ENCODE measurements around the gene TBX21. TPM values are rescaled to one million over a fixed set of nuclear protein-coding genes. Genes with fewer than 3 reads are reported as not detected.
"Not testable (repeated sequence)": the region's sequence is repeated elsewhere in the genome, so short reads cannot be mapped to it uniquely, and the experiment has no call there.

The TBX21 gene
- total RNA-seq, 1 donor from 2014 or later = 0.32 TPM

DNA sequence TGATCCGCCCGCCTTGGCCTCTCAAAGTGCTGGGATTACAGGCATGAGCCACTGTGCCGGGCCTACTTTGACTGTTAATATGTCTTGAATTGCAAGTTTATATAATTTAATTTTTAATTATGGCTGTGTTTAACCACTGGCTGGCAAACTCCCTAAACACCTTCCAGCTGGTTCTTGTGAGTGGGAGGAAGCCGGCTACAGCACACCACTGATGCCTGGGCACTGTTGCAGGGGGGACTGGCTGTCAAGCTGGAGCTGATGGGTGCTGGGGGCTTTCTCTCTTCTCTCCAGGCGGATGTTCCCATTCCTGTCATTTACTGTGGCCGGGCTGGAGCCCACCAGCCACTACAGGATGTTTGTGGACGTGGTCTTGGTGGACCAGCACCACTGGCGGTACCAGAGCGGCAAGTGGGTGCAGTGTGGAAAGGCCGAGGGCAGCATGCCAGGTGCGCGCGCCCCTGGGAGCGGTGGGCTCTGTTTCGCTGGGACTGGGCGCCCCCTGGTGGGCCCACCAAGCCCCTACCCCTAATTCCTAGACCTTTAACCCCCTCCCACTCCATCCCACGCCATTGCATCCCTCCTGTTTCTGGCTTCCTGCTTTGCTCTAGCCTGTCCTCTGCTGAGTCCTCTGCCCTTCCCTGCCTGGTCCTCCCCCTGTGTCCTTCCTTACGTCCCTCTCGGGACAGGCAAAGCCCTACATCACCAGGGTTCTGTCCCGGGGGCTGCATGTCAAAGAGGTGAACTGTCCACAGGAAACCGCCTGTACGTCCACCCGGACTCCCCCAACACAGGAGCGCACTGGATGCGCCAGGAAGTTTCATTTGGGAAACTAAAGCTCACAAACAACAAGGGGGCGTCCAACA, 9.5 kb downstream of the TBX21 start:
- no peak for ATAC-seq (ENCODE audit: poor library complexity)
- intact Hi-C loops (cut with DNase I) = no loop called here
- no peak for DNase-seq

DNA sequence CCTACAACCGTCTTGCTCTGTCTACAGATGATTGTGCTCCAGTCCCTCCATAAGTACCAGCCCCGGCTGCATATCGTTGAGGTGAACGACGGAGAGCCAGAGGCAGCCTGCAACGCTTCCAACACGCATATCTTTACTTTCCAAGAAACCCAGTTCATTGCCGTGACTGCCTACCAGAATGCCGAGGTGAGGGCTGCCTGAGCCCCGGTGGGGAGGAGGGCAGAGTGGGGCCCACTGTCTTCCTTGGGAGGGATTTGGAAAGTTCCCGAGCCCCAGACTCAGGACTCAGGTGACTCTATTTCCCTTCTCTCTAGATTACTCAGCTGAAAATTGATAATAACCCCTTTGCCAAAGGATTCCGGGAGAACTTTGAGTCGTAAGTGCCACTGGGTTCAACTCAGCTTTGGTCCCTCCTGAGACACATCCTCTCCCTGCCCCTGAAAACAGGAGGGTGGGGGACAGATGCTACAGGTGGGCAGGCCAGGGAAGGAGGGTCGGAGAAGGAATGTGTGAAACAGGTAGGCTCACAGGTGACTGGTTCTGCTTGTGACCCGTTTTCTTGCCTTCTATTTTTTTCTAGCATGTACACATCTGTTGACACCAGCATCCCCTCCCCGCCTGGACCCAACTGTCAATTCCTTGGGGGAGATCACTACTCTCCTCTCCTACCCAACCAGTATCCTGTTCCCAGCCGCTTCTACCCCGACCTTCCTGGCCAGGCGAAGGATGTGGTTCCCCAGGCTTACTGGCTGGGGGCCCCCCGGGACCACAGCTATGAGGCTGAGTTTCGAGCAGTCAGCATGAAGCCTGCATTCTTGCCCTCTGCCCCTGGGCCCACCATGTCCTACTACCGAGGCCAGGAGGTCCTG, 11.4 kb downstream of the TBX21 start:
- no peak for DNase-seq
- intact Hi-C loops (cut with DNase I) = no loop called here
- ATAC-seq (ENCODE audit: poor library complexity) = no peak

- ATAC-seq (ENCODE audit: poor library complexity) = no peak
- intact Hi-C loops (cut with DNase I) = no loop called here
- no peak for DNase-seq
Measured at GRCh38 chr17:47745037-47745380, 12.0 kb downstream of the TBX21 start.

- ATAC-seq (ENCODE audit: poor library complexity) (no peak), DNase-seq (no peak)
- intact Hi-C loops (cut with DNase I) = no loop called here
Measured at GRCh38 chr17:47751471-47751870, 18.4 kb downstream of the TBX21 start.

DNA sequence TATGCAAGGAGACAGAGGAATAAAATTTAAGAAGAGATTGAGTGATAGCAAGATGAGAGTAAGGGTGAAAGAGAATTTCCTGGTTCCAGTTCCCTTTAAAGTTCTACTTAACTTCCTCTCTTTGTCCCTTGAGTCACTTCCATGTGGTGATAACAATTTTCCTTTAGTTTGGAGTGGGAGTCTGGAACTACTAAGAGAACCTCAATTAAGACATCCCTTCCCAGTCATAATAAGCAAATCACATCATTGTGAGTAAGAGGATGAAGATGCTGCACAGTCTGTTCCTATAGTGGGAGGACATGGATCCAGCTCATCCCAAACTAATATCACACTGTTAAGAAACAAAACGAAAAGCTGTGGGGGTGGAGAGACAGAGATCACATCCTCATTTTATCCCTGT, 24.4 kb downstream of the TBX21 start:
- ATAC-seq (ENCODE audit: poor library complexity) (no peak), DNase-seq (no peak)
- intact Hi-C loops (cut with DNase I) = no loop called here

DNA sequence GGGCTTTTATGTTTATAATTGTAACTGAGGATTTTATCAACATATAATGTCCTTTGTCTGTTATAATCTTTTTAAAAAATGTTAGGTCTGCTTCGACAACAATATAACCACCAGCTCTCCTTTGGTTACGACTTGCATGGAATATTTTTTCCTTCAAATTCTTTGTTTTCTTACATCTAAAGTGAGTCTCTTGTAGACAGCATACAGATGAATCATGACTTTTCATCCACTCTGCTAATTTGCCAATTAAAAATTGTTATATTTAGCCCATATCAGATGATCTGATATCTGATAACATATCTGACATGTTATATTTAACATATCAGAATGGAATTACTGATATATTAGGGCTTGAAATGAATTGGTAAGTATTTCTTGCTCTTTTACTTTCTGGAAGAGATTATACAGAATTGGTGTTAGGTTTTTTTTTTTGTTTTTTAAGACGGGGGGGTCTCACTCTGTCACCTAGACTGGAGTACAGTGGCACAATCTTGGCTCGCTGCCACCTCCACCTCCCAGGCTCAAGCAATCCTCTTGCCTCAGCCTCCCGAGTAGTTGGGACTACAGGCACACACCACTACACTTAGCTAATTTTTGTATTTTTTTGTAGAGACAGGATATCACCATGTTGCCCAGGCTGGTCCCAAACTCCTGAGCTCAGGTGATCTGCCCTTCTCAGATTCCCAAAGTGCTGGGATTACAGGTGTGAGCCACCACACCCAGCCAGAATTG, 27.5 kb downstream of the TBX21 start:
- ATAC-seq (ENCODE audit: poor library complexity) (no peak), DNase-seq (no peak)
- intact Hi-C loops (cut with DNase I) = no loop called here

GRCh38 chr17:47762728-47763127, 29.7 kb downstream of the TBX21 start:
- ATAC-seq (ENCODE audit: poor library complexity) (no peak), DNase-seq (no peak)
- intact Hi-C loops (cut with DNase I) = no loop called here

GRCh38 chr17:47763913-47764582, 31.0 kb downstream of the TBX21 start:
- no peak for DNase-seq
- intact Hi-C loops (cut with DNase I) = no loop called here

GRCh38 chr17:47773649-47774048, 40.6 kb downstream of the TBX21 start:
- ATAC-seq (ENCODE audit: poor library complexity); intact Hi-C loops (cut with DNase I): not testable (repeated sequence)
- peak; percentile 65 for DNase-seq

More at GRCh38 chr17:47763913-47764582, 31.0 kb downstream of the TBX21 start:
- ATAC-seq (ENCODE audit: poor library complexity) = no peak

DNA sequence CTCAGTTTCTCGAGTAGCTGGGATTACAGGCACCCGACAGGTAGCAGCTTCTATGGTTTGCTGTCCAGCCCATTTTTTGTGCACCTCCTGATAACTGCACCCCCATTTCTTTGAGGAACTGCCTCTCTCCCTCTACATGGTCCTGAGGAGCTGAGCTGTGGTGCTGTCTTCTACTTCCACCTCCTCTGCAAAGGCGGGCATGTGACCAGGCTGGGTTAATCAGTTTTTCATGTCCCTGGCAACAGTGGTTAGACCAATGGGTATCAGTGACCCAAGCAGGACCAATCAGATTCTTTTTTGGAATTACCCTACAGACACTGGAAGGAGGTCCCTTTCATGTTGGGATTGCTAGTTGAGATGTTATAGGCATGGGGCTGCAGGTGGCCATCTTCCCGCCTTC, 41.3 kb downstream of the TBX21 start:
- intact Hi-C loops (cut with DNase I) = no loop called here
- DNase-seq = no peak
- ATAC-seq (ENCODE audit: poor library complexity) = no peak

DNA sequence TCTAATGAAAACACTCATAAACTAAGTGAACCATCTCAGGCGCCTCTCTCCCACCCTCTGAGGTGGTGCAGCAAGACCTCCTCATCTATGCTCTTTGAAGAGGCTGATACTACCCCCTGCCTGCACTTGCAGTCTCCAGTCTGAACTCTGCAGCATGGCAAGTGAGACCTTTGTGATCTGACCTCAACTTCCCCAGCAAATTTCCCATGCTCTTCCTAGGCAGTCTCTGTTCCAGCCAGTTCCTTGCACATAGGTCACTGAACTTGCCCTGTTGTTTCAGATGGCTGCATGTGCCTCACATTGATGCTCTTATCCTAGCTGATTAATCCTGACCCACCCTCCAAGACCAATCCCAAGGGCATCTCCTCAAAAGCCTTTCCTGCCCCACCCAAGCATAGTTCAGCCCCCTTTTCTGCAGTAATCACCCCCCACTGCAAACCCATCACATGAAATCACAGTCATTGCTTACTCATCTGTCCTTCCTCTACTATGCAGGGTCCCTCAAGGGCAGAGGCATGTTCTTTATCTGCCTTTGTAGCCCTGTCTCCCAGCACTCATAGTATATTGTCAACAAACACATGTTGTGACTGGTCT, 42.0 kb downstream of the TBX21 start:
- ATAC-seq (ENCODE audit: poor library complexity) (no peak), DNase-seq (no peak)
- intact Hi-C loops (cut with DNase I) = no loop called here

GRCh38 chr17:47776330-47777197, 43.5 kb downstream of the TBX21 start:
- intact Hi-C loops (cut with DNase I) = no loop called here

DNA sequence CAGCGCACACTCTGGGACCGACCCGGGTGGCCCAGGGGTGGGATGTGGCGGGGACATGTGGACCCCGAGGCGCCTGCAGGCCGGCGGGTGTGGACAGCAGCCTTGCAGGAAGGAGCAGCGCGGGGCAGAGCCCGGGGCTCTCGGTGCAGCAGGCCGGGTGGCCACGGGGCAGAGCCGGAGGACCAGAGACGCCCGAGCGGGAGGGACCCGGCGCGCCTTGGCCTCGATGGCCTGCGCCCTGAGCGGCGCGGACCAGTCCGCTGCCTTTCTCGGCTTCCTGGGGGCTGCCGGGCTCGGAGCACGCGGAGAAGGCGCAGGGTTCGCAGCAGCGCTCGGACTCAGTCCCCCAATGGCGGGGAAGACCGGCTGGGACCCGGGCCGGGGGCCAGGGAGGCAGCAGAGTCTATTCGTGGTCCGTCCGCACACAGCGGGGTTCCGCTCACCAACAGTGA, 45.2 kb downstream of the TBX21 start:
- intact Hi-C loops (cut with DNase I) = no loop called here
- ATAC-seq (ENCODE audit: poor library complexity) (no peak), DNase-seq (no peak)

More at GRCh38 chr17:47776330-47777197, 43.5 kb downstream of the TBX21 start:
- ATAC-seq (ENCODE audit: poor library complexity) (peak; percentile 60), DNase-seq (no peak)

GRCh38 chr17:47781397-47781796, 48.4 kb downstream of the TBX21 start:
- ATAC-seq (ENCODE audit: poor library complexity) = no peak
- DNase-seq = no peak
- intact Hi-C loops (cut with DNase I) = no loop called here

GRCh38 chr17:47785538-47786123, 52.6 kb downstream of the TBX21 start:
- intact Hi-C loops (cut with DNase I) = no loop called here
- no peak for ATAC-seq (ENCODE audit: poor library complexity)
- no peak for DNase-seq

DNA sequence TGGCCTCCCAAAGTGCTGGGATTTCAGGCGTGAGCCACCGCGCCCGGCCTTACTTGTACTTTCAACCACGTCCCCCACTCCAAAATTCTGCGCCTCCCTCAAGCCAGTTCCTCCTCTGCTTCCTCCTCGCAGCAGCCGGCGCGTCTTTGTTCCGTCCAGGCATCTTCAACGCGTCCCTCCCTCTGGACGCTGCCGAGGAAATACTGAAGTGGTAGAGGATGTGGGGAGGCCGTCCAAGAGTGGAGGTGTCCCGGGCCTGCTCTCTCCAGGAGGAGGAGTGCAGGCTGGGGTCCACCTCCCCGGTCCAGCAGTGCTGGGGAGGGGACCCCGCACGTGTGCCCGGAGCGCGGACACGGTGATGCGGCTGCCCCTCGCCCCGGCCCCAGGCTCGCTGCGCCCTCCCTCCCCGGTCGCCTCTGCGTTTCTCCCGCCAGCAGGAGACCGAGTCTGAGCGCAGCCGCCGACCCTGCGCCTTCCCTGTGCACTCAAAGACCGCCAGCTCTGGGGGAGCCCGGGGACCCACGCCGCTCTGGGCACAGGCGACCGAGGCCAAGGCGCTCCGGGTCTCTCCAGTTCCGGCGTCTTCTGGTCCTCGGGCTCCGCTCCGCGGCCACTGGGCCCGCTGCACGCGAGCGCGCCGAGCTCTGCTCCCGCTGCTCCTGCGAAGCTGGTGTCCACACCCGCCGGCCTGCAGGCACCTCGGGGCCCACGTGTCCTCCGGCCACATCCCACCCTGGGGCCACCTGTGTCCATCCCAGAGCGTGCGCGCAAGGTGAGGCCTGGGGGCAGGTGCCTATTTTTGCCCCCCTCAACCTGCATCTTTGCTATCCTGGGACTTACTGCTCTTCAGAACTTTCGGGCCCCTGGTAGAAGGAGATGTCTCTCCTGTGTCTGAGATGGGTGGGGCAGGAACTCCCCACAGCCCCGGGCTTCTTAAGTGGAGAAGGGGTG, 56.9 kb downstream of the TBX21 start:
- DNase-seq = peak; percentile 67
- intact Hi-C loops (cut with DNase I) = no loop called here
- peak; percentile 95 for ATAC-seq (ENCODE audit: poor library complexity)
